Right lung (tissue), 5 donors: ENCODE measurements around the gene ADK. TPM values are rescaled to one million over a fixed set of nuclear protein-coding genes. Genes with fewer than 3 reads are reported as not detected.
A peak's percentile ranks its signal among the peaks of the same experiment; 100 is the strongest.
"Not testable (repeated sequence)": the region's sequence is repeated elsewhere in the genome, so short reads cannot be mapped to it uniquely, and the experiment has no call there.

ENCODE experiments used
- DNase-seq, 2 donors: peaks; one replicate each; pipeline ENCODE4 v3.0.0-alpha.2; 2013
- polyA plus RNA-seq, 5 donors: library from polyadenylated mRNA; unstranded; fragments of 120-200 nt; gene quantifications; one replicate each; pipeline versions ENCODE4 v1.2.1 to v1.2.3, GENCODE V29; 2013; ENCODE audit warnings: inconsistent platforms in 1 of 5, low replicate concordance in 1 of 5; ENCODE audit not compliant: insufficient read length in 5 of 5, insufficient read depth in 1 of 5

The ADK gene
- polyA plus RNA-seq, 5 donors = 44.0 to 74.0 (median 58.8) TPM

DNA sequence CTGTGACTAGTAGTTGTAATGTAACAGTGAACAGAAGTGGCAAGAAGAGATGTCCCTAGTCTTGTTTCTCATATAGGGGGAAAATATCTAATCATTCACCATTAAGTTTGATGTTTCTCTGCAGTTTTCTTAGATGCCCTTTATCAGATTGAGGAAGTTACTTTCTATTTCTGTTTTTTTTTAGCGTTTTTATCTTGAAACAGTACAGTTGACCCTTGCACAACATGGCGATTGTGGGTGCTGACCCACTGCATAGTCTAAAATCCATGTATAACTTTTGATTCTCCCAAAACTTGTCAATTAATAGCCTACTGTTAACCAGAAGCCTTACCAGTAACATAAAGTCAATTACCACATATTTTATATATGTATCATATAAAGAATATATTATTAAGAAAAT, 192.0 kb downstream of the ADK start:
- no peak for DNase-seq

DNA sequence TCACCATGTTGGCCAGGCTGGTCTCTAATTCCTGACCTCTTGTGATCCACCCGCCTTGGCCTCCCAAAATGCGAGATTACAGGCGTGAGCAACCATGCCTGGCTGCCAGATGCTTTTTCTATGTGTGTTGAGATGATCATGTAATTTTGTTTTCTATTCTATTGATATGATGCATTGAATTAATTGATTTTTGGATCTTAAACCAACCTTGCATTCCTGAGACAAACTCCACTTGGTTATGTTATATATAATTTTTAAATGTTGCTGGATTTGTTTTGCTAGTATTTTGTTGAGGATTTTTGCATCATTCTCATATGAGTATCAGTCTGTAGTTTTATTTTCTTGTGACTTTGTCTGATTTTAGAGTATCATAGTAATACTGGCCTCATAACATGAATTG, 192.8 kb downstream of the ADK start:
- no peak for DNase-seq

DNA sequence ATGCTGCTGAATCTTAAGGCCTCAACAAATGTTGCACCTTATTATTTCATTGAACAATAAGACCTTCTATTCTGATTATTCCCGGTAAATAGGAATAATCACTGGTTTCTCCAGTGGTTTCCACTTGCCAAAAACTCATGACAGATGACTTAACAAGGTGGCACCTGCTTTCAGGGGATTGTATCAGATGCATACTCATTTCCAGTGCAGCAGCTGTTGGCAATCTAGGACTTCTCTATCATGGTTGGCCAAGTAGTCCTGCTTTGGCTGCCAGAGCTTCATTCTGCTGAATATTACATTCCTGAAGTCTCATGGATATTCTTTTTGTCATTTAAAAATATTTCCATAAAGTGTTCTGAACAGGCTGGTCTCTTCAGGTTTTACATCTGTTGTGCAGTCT, 193.3 kb downstream of the ADK start:
- DNase-seq = no peak

DNA sequence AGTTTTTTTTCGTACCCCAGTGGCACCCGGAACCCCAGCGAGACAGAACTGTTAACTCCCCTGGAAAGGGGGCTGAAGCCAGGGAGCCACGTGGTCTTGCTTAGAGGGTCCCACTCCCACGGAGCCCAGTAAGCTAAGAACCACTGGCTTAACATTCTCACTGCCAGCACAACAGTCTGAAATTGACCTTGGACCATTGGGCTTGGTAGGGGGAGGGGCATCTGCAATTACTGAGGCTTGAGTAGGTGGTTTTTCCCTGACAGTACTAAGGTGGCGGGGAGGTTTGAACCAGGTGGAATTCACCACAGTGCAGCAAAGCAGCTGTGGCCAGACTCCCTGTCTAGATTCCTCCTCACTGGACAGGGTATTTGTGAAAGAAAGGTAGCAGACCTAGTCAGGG, 196.5 kb downstream of the ADK start:
- DNase-seq = no peak

DNA sequence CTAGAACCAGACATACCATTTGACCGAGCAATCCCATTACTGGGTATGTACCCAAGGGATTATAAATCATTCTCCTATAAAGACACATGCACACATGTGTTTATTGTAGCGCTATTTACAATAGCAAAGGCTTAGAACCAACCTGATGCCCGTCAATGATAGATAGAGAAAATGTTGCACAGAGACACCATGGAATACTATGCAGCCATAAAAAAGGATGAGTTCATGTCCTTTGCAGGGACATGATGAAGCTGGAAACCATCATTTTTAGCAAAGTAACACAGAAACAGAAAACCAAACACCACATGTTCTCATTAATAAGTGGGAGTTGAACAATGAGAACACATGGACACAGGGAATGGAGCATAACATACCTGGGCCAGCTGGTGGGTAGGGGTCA, 202.0 kb downstream of the ADK start:
- not testable (repeated sequence) for DNase-seq

DNA sequence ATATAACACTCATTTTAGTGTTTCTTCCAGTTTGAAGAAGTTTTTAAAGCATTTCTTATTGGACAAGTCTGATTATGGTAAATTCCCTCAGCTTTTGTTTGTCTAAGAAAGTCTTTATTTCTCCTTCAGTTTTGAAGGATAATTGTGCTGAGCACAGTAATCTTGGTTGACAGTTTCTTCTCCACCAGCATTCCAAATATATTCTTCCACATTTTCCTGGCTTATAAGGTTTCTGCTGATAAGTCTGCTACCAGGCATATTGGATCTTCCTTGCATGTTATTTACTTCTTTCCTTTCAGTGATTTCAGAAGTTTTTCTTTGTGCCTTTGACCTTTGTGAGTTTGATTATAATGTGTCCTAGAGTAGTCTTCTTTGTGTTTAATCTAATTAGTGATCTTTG, 210.7 kb downstream of the ADK start:
- no peak for DNase-seq

DNA sequence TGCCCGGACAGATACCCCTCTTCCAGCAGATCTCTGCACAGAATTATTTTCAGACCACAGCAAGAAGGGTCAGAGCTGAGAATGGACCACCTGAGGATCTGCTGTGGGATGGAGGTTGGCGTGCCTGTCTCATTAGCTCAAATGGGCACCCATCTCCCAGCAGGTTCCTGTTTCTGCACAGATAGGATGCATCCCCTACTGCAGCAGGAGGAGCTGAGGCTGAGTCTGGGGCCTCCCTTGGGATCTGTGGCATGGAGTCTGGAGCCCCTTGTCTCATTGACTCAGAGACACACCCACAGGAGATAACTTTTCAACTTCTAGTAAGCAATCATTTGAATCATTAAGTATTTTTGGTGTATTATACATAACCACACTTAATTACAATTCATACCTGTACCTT, 212.7 kb downstream of the ADK start:
- DNase-seq = no peak

DNA sequence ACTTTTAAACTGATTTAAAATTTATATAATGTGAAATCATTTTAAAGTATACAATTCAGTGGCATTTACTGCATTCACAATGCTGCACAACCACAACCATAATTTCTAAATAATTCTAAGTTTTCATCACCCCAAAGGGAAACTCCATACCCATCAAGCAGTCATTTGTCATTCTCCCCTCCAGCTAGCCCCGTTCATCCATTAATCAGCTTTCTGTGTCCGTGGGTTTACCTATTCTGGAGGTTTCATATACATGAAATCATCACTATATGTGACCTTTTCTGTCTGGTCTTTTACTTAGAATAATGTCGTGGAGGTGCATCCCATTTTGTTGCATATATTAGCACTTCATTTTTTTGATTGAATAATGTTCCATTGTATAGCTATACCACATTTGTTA, 214.1 kb downstream of the ADK start:
- no peak for DNase-seq

DNA sequence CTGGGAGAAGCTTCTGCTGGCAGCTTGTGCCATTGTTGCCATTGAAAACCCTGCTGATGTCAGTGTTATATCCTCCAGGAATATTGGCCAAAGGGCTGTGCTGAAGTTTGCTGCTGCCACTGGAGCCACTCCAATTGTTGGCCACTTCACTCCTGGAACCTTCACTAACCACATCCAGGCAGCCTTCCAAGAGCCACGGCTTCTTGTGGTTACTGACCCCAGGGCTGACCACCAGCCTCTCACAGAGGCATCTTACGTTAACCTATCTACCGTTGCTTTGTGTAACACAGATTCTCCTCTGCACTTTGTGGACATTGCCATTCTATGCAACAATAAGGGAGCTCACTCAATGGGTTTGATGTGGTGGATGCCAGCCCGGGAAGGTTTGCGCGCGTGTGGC, 220.7 kb downstream of the ADK start:
- DNase-seq = no peak

DNA sequence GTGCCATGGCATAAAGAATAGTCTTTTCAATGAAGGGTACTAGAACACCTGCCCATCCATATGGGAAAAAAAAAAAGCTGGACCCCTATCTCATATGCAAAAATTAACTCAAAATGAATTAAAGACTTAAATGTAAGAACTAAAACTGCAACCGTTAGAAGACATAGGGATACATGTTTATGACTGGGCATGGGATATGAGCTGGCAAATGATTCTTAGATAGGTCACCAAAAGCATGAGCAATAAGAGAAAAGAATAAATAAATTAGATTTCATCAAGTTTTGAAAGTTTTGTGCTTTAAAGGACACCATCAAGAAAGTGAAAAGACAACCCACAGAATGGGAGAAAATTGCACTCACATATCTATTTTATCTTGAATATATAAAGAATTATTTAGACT, 222.0 kb downstream of the ADK start:
- DNase-seq = no peak

DNA sequence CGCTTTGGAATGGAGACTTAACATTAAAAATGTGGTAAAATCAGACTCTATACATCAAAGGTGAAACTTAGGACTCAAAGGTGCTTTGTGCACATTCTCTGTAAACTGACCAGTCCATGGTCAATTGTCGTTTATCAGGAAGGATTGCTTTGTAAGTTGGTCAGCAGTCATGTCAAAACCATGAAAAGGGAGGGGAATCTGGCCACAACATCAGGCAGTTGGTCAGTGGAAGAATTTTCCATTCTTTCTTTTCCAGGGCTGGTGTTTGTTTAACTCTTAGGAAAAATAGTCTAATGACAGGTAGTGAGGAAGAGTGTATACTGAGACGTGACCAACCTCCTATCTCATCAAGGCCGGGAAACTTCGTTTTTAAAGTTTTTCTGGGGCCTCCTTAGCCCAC, 226.5 kb downstream of the ADK start:
- DNase-seq = no peak

DNA sequence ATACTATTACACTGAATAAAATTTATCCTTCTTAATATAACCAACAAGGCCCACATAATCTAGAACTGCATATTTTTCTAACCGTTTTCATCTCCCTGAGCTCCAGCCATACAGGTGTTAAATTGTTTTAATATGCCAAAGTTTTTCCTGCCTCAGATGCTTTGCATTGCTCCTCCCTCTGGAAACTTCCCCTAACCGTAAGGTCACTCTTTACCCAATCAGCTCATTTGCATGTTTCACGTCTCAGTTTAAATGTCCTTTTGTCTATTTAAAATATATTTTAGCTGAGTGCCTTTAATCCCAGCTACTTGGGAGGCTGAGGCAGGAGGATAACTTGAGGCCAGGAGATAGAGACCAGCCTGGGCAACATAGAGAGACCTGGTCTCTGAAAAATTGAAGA, 228.5 kb downstream of the ADK start:
- no peak for DNase-seq

DNA sequence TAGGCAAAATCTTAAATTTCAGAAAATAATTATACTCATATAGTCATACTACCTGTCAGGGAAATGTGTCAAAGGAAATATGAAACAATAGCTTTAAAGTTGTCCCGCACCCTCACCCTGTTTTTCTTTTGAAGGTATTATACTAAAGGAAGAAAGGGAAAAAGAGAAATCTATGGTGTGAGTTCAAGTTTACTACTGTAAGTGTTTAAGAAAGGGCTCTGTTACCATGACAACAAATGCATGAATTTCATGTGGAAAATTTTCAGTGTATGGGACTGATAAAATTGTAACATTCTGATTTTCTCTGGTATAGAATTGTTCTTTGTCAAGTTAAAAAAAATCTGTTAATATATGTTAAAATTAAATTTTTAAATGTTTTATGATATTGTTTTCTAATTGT, 229.8 kb downstream of the ADK start:
- no peak for DNase-seq

DNA sequence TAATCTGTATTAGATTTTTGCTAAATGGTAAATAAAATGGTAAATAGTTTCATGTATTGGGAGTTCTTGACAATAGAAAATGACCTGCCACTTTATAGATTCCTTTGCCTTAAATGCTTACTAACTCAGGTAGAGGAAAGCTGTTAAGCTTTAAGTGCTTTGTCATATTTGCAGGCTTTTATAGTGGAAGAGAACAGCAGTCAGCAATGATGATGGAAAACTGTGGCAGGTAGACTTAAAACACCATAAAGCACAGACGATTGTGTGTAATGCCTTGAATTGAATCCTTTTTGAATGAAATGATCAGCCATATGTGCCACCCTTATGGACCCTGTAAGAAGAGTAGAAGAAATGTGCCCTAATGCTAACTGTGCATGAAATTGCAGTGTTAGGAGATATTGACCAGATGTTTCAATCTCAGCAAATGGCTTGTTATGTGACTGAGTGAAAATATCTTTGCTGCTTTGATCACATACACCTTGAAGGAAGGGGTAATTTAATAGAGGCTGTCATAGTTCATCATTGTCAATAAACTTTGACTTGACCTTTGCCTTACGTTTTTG, 230.4 kb downstream of the ADK start:
- DNase-seq = peak in 1 of 2 donors; percentile 7

DNA sequence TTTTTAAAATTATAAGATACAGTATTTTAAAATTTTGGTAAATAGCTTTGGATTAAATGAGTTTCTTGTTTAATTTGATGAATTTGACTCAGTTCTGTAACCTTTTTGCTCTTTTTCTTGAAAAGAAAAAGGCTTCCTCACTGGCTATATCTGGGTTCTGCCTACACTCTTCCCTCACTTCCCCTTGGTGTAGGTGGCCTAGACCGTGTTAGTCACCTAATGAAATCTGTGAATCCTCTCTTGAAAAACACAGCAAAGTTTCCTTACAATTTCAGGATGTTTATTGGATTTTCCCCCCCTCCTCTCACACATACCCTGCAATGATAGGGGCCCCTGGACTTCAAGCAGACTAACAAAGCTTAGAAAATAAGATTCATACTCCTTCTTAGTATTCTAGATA, 231.6 kb downstream of the ADK start:
- DNase-seq = no peak

DNA sequence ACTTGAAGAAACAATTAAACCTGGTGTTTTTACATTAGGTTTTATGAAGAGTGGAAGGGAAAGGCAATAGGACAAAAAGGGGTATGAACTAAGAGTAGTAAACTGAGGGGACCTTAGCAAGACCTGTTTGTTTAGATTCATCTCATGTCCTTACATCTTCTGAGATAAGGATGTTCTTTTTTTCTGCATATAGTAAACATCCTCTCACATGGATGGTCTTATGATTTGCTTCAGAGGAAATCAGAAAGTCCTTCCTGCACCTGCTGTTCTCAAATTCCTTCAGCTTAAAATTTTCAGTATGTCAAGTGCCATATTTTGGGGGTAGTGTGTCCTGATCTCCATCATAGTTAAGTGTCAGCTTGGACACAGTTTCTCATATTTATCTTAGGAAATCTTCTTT, 232.6 kb downstream of the ADK start:
- DNase-seq = no peak

DNA sequence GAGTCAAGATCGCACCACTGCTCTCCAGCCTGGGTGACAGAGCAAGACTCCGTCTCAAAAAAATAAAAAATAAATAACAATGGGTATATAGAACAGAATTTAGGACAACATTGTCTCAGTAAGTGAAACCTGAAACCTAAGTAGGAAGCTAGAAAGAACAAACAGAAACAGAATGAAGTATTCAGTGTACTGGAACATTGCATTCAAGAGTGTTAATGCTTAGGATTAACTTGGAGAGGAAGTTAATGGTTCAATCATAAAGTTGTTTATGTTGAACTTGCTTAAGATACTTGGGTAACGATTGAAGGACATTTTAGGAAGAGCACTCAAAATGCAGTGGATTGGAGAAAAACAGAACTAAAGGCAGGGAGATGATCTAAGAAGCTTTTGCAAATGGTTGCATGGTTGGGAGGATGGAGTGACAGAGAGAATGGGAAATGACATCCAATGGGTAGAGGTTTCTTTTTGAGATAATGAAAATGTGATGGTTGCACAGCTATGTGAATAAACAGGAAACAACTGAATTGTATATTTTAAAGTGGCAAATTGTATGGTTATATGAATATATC, 233.7 kb downstream of the ADK start:
- DNase-seq = no peak

DNA sequence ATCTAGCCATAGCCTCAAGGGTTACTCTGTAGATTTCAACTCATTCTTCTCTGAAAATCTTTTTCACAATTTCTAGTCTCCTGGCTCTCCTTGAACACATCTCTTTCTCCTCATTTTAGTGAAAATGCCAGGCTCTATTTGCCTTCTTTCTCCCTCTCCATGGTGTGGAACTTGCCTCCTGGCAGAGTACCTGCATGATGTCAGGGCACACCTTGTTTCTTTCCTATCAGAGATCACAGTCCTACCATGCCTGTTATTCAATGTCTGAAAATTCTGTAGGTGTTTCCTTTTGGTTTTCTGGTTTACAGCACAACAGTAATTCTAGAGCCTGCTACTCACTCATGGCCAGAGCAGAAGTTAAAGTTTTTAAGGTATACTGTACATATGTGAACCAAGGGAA, 237.8 kb downstream of the ADK start:
- DNase-seq = no peak

DNA sequence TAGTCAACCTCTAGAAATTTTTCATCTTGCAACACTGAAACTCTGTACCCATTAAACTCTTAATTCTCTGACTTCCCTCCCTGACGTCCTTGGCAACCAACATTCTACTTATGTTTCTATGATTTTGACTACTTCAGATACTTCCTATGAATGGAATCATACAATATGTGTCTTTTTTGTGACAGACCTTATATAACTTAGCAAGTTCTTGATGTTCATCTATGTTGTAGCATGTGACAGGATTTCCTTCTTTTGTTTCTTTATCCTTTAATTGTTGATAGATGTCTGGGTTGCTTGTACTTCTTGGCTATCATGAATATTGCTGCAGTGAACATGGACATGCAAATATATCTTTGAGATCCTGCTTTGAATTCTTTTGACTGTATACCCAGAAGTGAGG, 240.8 kb downstream of the ADK start:
- no peak for DNase-seq

DNA sequence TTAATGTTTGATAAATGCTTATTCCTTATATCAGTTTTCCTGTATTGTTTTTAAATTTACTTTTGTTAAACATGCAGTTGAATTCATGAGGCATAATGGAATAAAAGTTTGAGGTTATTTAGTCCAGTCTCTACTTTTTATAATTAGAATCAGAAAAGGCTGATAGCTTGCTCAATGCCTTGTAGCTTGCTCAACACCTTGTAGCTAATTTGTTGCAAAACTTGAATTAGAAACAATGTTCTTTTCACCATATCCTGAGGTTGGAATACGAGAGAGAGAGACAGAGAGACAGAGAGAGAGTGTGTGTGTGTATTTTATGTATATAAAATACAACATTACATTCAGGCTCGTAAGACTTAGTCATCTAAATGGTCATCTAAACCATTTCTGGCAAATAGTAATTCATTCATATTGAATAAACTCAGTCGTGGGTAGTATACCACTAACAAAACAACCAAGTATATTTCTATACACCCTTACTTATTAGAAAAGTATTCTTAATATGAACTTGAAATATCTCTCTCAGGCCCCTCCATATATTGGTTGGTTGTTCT, 243.5 kb downstream of the ADK start:
- DNase-seq = no peak

DNA sequence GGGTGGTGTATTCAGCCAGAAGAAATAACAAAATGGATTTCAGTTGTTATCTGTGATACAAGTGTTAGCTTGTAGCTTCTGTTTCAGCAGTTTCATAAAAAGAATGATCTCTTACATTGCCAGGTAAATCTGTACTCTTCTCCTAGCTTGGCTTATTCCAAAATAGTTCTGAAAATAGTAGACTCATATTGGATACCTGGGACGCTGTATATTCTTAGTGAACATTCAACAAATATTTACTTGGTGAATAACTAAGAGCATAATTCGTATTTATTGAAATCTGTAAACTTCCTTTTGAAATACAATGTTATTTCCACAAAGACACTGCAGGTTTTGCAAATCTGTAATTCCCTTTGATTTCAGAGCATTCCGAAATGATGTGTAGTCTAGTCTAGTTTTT, 249.2 kb downstream of the ADK start:
- no peak for DNase-seq

DNA sequence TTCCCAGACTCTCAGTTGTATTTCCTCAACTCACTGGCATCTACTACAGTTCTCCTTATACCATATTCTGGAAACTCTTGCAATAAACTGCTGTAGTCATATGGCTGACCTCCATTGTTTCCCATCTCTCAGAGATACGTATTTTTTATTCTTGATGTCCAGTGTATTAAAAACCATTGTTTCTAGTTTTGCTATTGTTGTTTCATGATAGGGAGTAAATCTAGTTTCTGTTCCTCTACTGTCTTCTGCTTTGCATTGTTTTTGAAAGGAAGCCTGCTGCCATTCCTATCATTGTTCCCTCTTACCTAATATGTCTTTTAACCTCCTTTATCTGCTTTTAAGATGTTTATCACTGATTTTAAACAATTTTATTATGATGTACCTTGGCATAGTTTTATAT, 255.0 kb downstream of the ADK start:
- no peak for DNase-seq

DNA sequence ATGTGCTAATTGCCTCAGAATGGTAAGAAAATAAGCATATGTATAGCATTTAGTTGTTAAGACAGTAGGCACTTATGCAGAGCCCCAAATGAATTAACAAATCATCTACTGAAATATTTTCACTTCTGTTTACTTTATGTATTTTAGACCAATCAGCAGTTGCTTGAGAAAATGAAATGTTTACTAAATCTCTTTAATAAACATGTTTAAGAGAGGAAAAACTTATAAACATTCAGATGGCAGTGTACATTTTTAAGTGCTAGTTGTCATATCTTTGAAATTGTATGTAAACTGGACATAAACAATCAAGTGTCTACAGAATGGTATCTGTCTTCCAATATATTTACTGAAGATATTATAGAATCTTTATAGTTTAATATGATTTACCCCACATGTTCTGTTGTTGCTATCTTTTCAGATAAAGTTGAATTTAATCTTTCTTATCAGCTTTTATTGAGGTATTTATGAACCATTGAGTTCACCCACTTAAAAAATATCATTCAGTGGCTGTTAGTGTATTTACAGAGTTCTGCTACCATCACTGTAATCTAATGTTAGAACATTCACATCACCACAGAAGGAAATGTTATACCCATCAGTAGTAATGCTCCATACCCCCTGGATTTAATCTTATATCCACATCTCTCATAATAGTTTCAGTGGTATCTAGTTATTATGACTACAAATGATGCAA, 264.3 kb downstream of the ADK start:
- no peak for DNase-seq

DNA sequence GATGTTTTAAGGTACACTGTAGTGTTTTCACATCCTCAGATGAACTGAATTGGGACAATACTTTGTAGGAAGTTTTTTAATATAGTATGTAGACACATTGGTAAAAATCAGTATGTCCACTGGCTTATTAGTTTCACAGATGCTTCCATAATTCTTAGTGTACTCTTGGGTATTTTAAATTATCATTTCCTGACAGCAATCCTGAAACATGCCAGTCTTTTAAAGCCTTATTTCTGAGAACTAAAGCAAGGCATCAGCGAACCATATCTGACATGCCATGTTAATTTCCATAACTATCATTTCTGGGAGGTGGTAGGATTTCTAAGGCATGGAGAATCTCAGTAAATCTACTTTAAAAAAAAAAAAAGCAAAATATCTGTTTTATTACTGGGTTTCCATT, 266.4 kb downstream of the ADK start:
- no peak for DNase-seq
